Body of pancreas (tissue), 4 donors: ENCODE data around the gene DAZAP1.

ENCODE experiments used
- CTCF ChIP-seq, 7 experiments: fragments of 450-650 bp in 4 of 7; fragments of 200-600 bp in 3 of 7; sonication (generic) in 3 of 7; IDR thresholded peaks; one replicate each; pipeline ENCODE4 v1.5.1; 2016 to 2019; ENCODE audit warnings: antibody characterized with exemption in 7 of 7
- POLR2A ChIP-seq, 3 donors: fragments of 450-650 bp; IDR thresholded peaks; one replicate each; pipeline ENCODE4 v1.6.1; 2016; ENCODE audit warnings: antibody characterized with exemption in 3 of 3, mild to moderate bottlenecking in 2 of 3

- TF ChIP-seq CTCF (IDR thresholded peaks at IDR 0.05) (no peak), POLR2A (IDR thresholded peaks at IDR 0.05) (no peak)
Measured at GRCh38 chr19:1432507-1432887, 25.1 kb downstream of the DAZAP1 start.
